Loucy (cell line): Measurements from ENCODE around the gene IARS2.
A peak's percentile ranks its signal among the peaks of the same experiment; 100 is the strongest.

Experiments
- H2AFZ ChIP-seq: fragments of 200-600 bp; sonication (generic); 2 replicates; pipeline ENCODE4 v1.6.0; 2016; ENCODE audit warnings: antibody characterized with exemption, mild to moderate bottlenecking, low read length, moderate library complexity
- H3F3A ChIP-seq: fragments of 200-600 bp; 2 replicates; pipeline ENCODE4 v1.6.0; 2016; ENCODE audit warnings: antibody characterized with exemption, low read depth, mild to moderate bottlenecking
- H3K27me3 ChIP-seq: fragments of 200-600 bp; sonication (generic); 2 replicates; pipeline ENCODE4 v1.6.1; 2014; ENCODE audit warnings: low read length, mild to moderate bottlenecking; ENCODE audit not compliant: insufficient read depth, poor library complexity, severe bottlenecking
- H3K36me3 ChIP-seq: fragments of 200-600 bp; sonication (generic); 2 replicates; pipeline ENCODE4 v1.6.1; 2016; ENCODE audit warnings: low read length; ENCODE audit not compliant: insufficient read depth
- H3K4me1 ChIP-seq: fragments of 200-600 bp; sonication (generic); 2 replicates; pipeline ENCODE4 v1.5.1; 2014; ENCODE audit warnings: low read length, mild to moderate bottlenecking; ENCODE audit not compliant: insufficient read depth, poor library complexity, severe bottlenecking
- H3K4me2 ChIP-seq: fragments of 200-600 bp; sonication (generic); 2 replicates; pipeline ENCODE4 v1.6.0; 2014; ENCODE audit warnings: antibody characterized with exemption, low read length, low read depth, mild to moderate bottlenecking; ENCODE audit not compliant: poor library complexity, severe bottlenecking
- H3K4me3 ChIP-seq: fragments of 200-600 bp; sonication (generic); 2 replicates; pipeline ENCODE4 v1.5.1; 2014; ENCODE audit warnings: low read length, mild to moderate bottlenecking, mixed read lengths; ENCODE audit not compliant: poor library complexity, severe bottlenecking
- H3K79me2 ChIP-seq: fragments of 200-600 bp; sonication (generic); 2 replicates; pipeline ENCODE4 v1.6.1; 2014; ENCODE audit warnings: low read length; ENCODE audit not compliant: insufficient read depth
- H3K9ac ChIP-seq: fragments of 200-600 bp; sonication (generic); 2 replicates; pipeline ENCODE4 v1.6.0; 2014; ENCODE audit warnings: mild to moderate bottlenecking, low read depth, low read length, moderate library complexity; ENCODE audit not compliant: poor library complexity, severe bottlenecking
- H3K9me2 ChIP-seq: fragments of 200-600 bp; sonication (generic); replicated peaks from 2 replicates; pipeline ENCODE4 v1.6.1; 2016; ENCODE audit warnings: low read depth, low read length, mixed read lengths
- H3K9me3 ChIP-seq: fragments of 200-600 bp; sonication (generic); 2 replicates; pipeline ENCODE4 v1.6.1; 2014; ENCODE audit warnings: mild to moderate bottlenecking, antibody characterized with exemption, low read length, low read depth; ENCODE audit not compliant: insufficient read depth
- H4K20me1 ChIP-seq: fragments of 200-600 bp; sonication (generic); 2 replicates; pipeline ENCODE4 v1.6.0; 2014; ENCODE audit warnings: antibody characterized with exemption, low read length, mild to moderate bottlenecking; ENCODE audit not compliant: insufficient read depth, poor library complexity, severe bottlenecking
- EZH2phosphoT487 ChIP-seq: fragments of 200-600 bp; IDR thresholded peaks from 2 replicates; pipeline ENCODE4 v1.6.1; 2018; ENCODE audit warnings: antibody characterized with exemption, mild to moderate bottlenecking, moderate library complexity, borderline replicate concordance
- TF ChIP-seq, protein P1 (sequence below): fragments of 200-600 bp; sonication (generic); conservative IDR thresholded peaks from 2 replicates; pipeline ENCODE4 v1.5.1; 2014; ENCODE audit warnings: mild to moderate bottlenecking, antibody characterized with exemption, low read length

IARS2 gene

DNA sequence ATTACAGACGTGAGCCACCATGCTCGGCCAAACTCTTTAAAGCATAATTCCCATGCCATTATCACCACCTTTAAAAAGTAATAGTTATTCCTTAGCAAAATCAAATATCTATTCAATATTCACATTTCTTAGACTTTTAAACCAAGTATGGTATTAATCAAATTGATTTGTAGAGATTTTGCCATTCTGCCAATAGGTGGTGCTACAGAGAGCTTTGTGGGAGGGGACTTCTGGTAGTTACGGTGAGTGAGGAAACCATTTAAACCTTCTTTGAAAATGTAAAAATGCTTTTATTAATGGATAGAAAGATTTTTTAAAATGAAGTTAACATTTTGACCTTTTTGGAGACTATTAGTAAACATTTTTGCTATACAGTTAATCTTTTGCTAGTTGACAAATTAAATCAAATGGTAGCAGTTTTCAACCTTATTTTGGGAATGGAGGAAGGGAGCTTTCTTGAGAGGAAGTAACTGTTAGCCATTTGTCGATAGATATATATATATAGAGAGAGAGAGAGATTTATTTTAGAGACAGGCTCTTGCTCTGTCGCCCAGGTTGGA, 19.3 kb downstream of the IARS2 start:
- Histone ChIP-seq H3K4me1 (no peaks in the 10 kb centered on the region), H3K79me2 (no peaks in the 10 kb centered on the region), H3K27me3 (no peaks in the 10 kb centered on the region), H3K9me2 (no peaks in the 10 kb centered on the region), H3F3A (no peaks in the 10 kb centered on the region), H2AFZ (no peak overlapping the region), H3K4me2 (no peak overlapping the region), H3K4me3 (no peak overlapping the region), H4K20me1 (no peaks in the 10 kb centered on the region), H3K9ac (no peak overlapping the region), H3K9me3 (no peaks in the 10 kb centered on the region), H3K36me3 (peaks cover 54% of the 10 kb centered on the region; the same call in 1 of the 2 replicates)
- TF ChIP-seq, protein P1, sequence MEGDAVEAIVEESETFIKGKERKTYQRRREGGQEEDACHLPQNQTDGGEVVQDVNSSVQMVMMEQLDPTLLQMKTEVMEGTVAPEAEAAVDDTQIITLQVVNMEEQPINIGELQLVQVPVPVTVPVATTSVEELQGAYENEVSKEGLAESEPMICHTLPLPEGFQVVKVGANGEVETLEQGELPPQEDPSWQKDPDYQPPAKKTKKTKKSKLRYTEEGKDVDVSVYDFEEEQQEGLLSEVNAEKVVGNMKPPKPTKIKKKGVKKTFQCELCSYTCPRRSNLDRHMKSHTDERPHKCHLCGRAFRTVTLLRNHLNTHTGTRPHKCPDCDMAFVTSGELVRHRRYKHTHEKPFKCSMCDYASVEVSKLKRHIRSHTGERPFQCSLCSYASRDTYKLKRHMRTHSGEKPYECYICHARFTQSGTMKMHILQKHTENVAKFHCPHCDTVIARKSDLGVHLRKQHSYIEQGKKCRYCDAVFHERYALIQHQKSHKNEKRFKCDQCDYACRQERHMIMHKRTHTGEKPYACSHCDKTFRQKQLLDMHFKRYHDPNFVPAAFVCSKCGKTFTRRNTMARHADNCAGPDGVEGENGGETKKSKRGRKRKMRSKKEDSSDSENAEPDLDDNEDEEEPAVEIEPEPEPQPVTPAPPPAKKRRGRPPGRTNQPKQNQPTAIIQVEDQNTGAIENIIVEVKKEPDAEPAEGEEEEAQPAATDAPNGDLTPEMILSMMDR: peak; percentile 84
- TF ChIP-seq EZH2phosphoT487: no peak

DNA sequence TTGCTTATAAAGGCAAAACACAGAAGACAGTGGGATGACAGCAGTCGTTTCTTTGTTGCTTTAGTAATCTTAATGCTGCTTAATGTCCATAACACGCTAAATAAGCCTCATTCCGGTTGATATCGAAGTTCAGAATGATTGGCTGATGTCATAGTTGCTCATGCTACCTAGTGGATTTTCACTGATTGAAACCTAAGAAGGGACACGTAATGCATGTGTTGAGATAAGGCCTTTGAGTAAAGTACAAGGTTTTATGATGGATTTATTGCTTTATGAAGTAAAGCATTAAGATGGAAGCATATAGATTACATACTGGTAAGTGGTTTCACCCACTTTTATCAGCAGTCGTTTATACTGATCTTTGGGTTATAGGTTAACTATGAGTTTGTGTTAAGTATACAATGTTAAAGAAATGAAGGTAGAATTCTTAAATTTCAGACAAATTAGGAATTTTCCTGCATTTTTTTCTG, 25.1 kb downstream of the IARS2 start:
- TF ChIP-seq, protein P1: no peak
- TF ChIP-seq EZH2phosphoT487: no peak
- H3K9me3 ChIP-seq: no peaks in the 10 kb centered on the region
- no peak overlapping the region for H3K9ac ChIP-seq
- no peaks in the 10 kb centered on the region for H3K79me2 ChIP-seq
- peaks cover 32% of the 10 kb centered on the region; the same call in 1 of the 2 replicates for H3K36me3 ChIP-seq
- H3K4me3 ChIP-seq: no peak overlapping the region
- H3K27me3 ChIP-seq: no peaks in the 10 kb centered on the region
- no peak overlapping the region for H2AFZ ChIP-seq
- H3K4me2 ChIP-seq: no peak overlapping the region
- H3K4me1 ChIP-seq: no peaks in the 10 kb centered on the region
- H4K20me1 ChIP-seq: no peaks in the 10 kb centered on the region
- no peaks in the 10 kb centered on the region for H3K9me2 ChIP-seq
- H3F3A ChIP-seq: 0 out of 2 replicates have a peak, but pooled peaks cover 4% of the 10 kb centered on the region

DNA sequence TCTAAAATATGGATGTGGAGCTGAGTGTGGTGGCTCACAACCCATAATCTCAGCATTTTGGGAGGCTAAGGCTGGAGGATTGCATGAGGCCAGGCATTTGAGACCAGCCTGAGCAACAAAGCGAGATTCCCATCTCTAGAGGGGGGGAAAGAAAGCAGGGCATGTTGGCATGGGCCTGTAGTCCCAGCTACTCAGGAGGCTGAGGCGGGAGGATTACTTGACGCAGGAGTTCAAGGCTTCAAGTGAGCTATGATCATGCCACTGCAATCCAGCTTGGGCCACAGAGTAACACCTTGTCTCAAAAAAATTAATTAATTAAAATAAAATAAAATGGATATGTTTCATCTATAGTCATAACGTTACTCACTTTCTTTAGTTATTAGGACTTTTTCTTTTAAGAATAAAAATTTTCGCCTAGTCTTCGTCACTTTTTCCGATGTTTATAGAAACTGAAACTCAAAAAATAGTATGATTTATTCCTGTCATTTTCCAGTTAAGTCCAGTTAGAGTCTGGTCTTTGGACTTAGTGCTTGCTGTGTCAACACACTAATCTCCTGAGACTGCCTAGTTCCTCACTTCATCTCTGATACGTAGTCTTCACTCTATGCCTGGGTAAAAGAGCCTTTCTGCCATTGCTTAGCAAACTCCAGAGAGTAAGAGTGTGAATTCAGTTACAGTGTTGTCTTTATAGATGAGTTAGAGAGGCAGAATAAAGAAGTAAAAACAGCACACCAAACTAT, 28.0 kb downstream of the IARS2 start:
- Histone ChIP-seq H3K4me3 (no peak overlapping the region), H3K9ac (no peak overlapping the region), H3F3A (0 out of 2 replicates have a peak, but pooled peaks cover 4% of the 10 kb centered on the region), H3K4me2 (no peak overlapping the region), H3K9me2 (no peaks in the 10 kb centered on the region), H3K27me3 (no peaks in the 10 kb centered on the region), H3K79me2 (no peaks in the 10 kb centered on the region), H3K9me3 (no peaks in the 10 kb centered on the region), H4K20me1 (no peaks in the 10 kb centered on the region), H2AFZ (no peak overlapping the region), H3K4me1 (no peaks in the 10 kb centered on the region), H3K36me3 (peaks cover 29% of the 10 kb centered on the region)
- TF ChIP-seq EZH2phosphoT487: no peak
- TF ChIP-seq, protein P1: no peak
